ENCODE results near the gene FBXL12.

The FBXL12 gene

GRCh38 chr19:9818734-9819595 is at the start of gene FBXL12:
Gene FBXL12, minus strand, starts transcription at chr19:9819079. Its CDS starts 266 bp downstream, at chr19:9818813.
- Histone ChIP-seq H3K4me1 (ENCODE audit: insufficient read depth, low read length, poor library complexity, severe bottlenecking) (peaks cover 18% of the 10 kb centered on the region), H3K27me3 (ENCODE audit: insufficient read depth, low read length, poor library complexity, severe bottlenecking) (no peaks in the 10 kb centered on the region), H3K9ac (ENCODE audit: low read depth, low read length, poor library complexity, severe bottlenecking) (peak within 1 kb of the TSS; percentile 84), H3K9me2 (replicated peaks; ENCODE audit: low read depth, low read length) (no peaks in the 10 kb centered on the region), H3K36me3 (ENCODE audit: insufficient read depth, low read length) (no peaks in the 10 kb centered on the region), H3K79me2 (ENCODE audit: insufficient read depth, low read length) (peaks cover 30% of the 10 kb centered on the region), H3K9me3 (ENCODE audit: insufficient read depth, low read depth, low read length) (no peaks in the 10 kb centered on the region), H2AFZ (ENCODE audit: low read length) (peak within 1 kb of the TSS; percentile 81), H4K20me1 (ENCODE audit: insufficient read depth, low read length, poor library complexity, severe bottlenecking) (peaks cover 15% of the 10 kb centered on the region), H3F3A (ENCODE audit: low read depth) (no peaks in the 10 kb centered on the region), H3K4me3 (ENCODE audit: low read length, poor library complexity, severe bottlenecking) (peak within 1 kb of the TSS; percentile 87), H3K4me2 (ENCODE audit: low read depth, low read length, poor library complexity, severe bottlenecking) (peak within 1 kb of the TSS; percentile 96)
- TF ChIP-seq EZH2phosphoT487 (IDR thresholded peaks at IDR 0.05; ENCODE audit: borderline replicate concordance), result no peak

GRCh38 chr19:9865732-9866501 is 47.0 kb upstream of the FBXL12 start:
- Histone ChIP-seq H3K79me2 (ENCODE audit: insufficient read depth, low read length) (no peaks in the 10 kb centered on the region), H3K4me1 (ENCODE audit: insufficient read depth, low read length, poor library complexity, severe bottlenecking) (peaks cover 4% of the 10 kb centered on the region), H3K4me2 (ENCODE audit: low read depth, low read length, poor library complexity, severe bottlenecking) (no peak overlapping the region), H3K27me3 (ENCODE audit: insufficient read depth, low read length, poor library complexity, severe bottlenecking) (no peaks in the 10 kb centered on the region), H3F3A (ENCODE audit: low read depth) (no peaks in the 10 kb centered on the region), H2AFZ (ENCODE audit: low read length) (no peak overlapping the region), H3K4me3 (ENCODE audit: low read length, poor library complexity, severe bottlenecking) (no peak overlapping the region), H4K20me1 (ENCODE audit: insufficient read depth, low read length, poor library complexity, severe bottlenecking) (no peaks in the 10 kb centered on the region), H3K36me3 (ENCODE audit: insufficient read depth, low read length) (no peaks in the 10 kb centered on the region), H3K9me3 (ENCODE audit: insufficient read depth, low read depth, low read length) (no peaks in the 10 kb centered on the region), H3K9me2 (replicated peaks; ENCODE audit: low read depth, low read length) (no peaks in the 10 kb centered on the region), H3K9ac (ENCODE audit: low read depth, low read length, poor library complexity, severe bottlenecking) (no peak overlapping the region)
- no peak for TF ChIP-seq CTCF (conservative IDR thresholded peaks at IDR 0.05; ENCODE audit: low read length)
- no peak for TF ChIP-seq EZH2phosphoT487 (IDR thresholded peaks at IDR 0.05; ENCODE audit: borderline replicate concordance)

- H3K9me2 ChIP-seq (replicated peaks; ENCODE audit: low read depth, low read length), result no peaks in the 10 kb centered on the region
- no peak for TF ChIP-seq EZH2phosphoT487 (IDR thresholded peaks at IDR 0.05; ENCODE audit: borderline replicate concordance)
- TF ChIP-seq CTCF (conservative IDR thresholded peaks at IDR 0.05; ENCODE audit: low read length), result no peak
- H3K4me1 ChIP-seq (ENCODE audit: insufficient read depth, low read length, poor library complexity, severe bottlenecking), result peaks cover 6% of the 10 kb centered on the region
- H3F3A ChIP-seq (ENCODE audit: low read depth), result no peaks in the 10 kb centered on the region
- H3K79me2 ChIP-seq (ENCODE audit: insufficient read depth, low read length), result no peaks in the 10 kb centered on the region
- H4K20me1 ChIP-seq (ENCODE audit: insufficient read depth, low read length, poor library complexity, severe bottlenecking), result no peaks in the 10 kb centered on the region
- H3K9me3 ChIP-seq (ENCODE audit: insufficient read depth, low read depth, low read length), result no peaks in the 10 kb centered on the region
- no peak overlapping the region for H3K9ac ChIP-seq (ENCODE audit: low read depth, low read length, poor library complexity, severe bottlenecking)
- no peak overlapping the region for H3K4me2 ChIP-seq (ENCODE audit: low read depth, low read length, poor library complexity, severe bottlenecking)
- no peaks in the 10 kb centered on the region for H3K36me3 ChIP-seq (ENCODE audit: insufficient read depth, low read length)
- no peak overlapping the region for H2AFZ ChIP-seq (ENCODE audit: low read length)
- H3K27me3 ChIP-seq (ENCODE audit: insufficient read depth, low read length, poor library complexity, severe bottlenecking), result no peaks in the 10 kb centered on the region
- no peak overlapping the region for H3K4me3 ChIP-seq (ENCODE audit: low read length, poor library complexity, severe bottlenecking)
Measured at GRCh38 chr19:9863759-9864158, 44.9 kb upstream of the FBXL12 start.
